SK-N-SH treated with all-trans-retinoic acid at 6 μM for 48 hours (cell line): ENCODE results near the gene PAK2.

Experiments
- CREB5 ChIP-seq: fragments of 250-450 bp; sonication (Bioruptor Pico); IDR thresholded peaks from 2 replicates; pipeline ENCODE4 v1.5.1; 2020; ENCODE audit warnings: low read depth, mild to moderate bottlenecking, moderate library complexity
- PATZ1 ChIP-seq: fragments of 250-450 bp; sonication (Bioruptor Pico); IDR thresholded peaks from 2 replicates; pipeline ENCODE4 v1.8.0; 2020; ENCODE audit warnings: mild to moderate bottlenecking, moderate library complexity, borderline replicate concordance
- TOX ChIP-seq: fragments of 250-450 bp; sonication (Bioruptor Pico); IDR thresholded peaks from 2 replicates; pipeline ENCODE4 v1.8.0; 2021; ENCODE audit warnings: mild to moderate bottlenecking, moderate library complexity, borderline replicate concordance
- ZC3H10 ChIP-seq: fragments of 250-450 bp; sonication (Bioruptor Pico); IDR thresholded peaks from 2 replicates; pipeline ENCODE4 v1.5.1; 2021; ENCODE audit warnings: mild to moderate bottlenecking, moderate library complexity
- ZNF8 ChIP-seq: fragments of 450-650 bp; formaldehyde crosslinking; IDR thresholded peaks from 2 replicates; pipeline ENCODE4 v1.5.0; 2020; ENCODE audit warnings: mild to moderate bottlenecking, moderate library complexity

GRCh38 chr3:196706327-196706726 lies 33.3 kb upstream of the PAK2 start:
- TF ChIP-seq ZNF8 (no peak), PATZ1 (CRISPR knock-in tag) (no peak), ZC3H10 (no peak), CREB5 (CRISPR knock-in tag) (no peak), TOX (CRISPR knock-in tag) (no peak)
